ENCODE results near the gene F5. TPM values are rescaled to one million over a fixed set of nuclear protein-coding genes. Genes with fewer than 3 reads are reported as not detected.

Gene F5
- total RNA-seq: 0.28 TPM in 1 of 2 replicates, not detected in the other

GRCh38 chr1:169586395-169587255 lies at the start of gene F5:
Gene F5, minus strand, starts transcription at chr1:169586481. Its CDS starts 95 bp downstream, at chr1:169586386.

GRCh38 chr1:169630006-169630405 lies 43.7 kb upstream of the F5 start, which contains the start of gene SELP:
Gene SELP, minus strand, starts transcription at chr1:169630124. Its CDS starts 50 bp downstream, at chr1:169630074.

GRCh38 chr1:169485431-169486280 lies 100.6 kb downstream of the F5 start, which contains the start of gene SLC19A2:
Gene SLC19A2, minus strand, starts transcription at chr1:169485944. Its CDS starts 178 bp downstream, at chr1:169485766.

Other genes starting within 250 kb of the F5 start
- 8.9 and 26.3 TPM in 2 replicates for gene NME7, start 218.7 kb downstream of the F5 start, total RNA-seq
- gene BLZF1, start 218.3 kb downstream of the F5 start, total RNA-seq: 33.2 and 43.1 TPM in 2 replicates
- under 0.01 and 0.14 TPM in 2 replicates for gene CCDC181, start 159.0 kb downstream of the F5 start, total RNA-seq
- gene SLC19A2, start 100.5 kb downstream of the F5 start, total RNA-seq: 23.2 and 24.3 TPM in 2 replicates
- gene SELP, start 43.6 kb upstream of the F5 start, total RNA-seq: 0.07 TPM in 1 of 2 replicates, not detected in the other
- not detected in 2 replicates for gene SELL, start 125.1 kb upstream of the F5 start, total RNA-seq
- not detected in 2 replicates for gene SELE, start 147.6 kb upstream of the F5 start, total RNA-seq
- 5.8 and 7.9 TPM in 2 replicates for gene METTL18, start 208.4 kb upstream of the F5 start, total RNA-seq